ENCODE measurements around the gene HK3. TPM values are rescaled to one million over a fixed set of nuclear protein-coding genes. Genes with fewer than 3 reads are reported as not detected.

HK3 gene
- total RNA-seq, 2 donors from 2014 or later: 0.50 to 4.7 TPM

- intact Hi-C loops (cut with DNase I): no loop called here
- Histone ChIP-seq H3K4me3 (no peak overlapping the region), H3K27me3 (replicated peaks; ENCODE audit: insufficient read depth) (no peaks in the 10 kb centered on the region), H3K9me3 (no peaks in the 10 kb centered on the region), H3K4me1 (replicated peaks) (no peaks in the 10 kb centered on the region), H3K36me3 (no peaks in the 10 kb centered on the region), H3K27ac (no peak overlapping the region)
- TF ChIP-seq POLR2AphosphoS5 (IDR thresholded peaks at IDR 0.05): no peak
- no peak for TF ChIP-seq CTCF (IDR thresholded peaks at IDR 0.05)
- TF ChIP-seq POLR2A (IDR thresholded peaks at IDR 0.05): no peak
- no peak for DNase-seq (ENCODE audit: low spot score)
- WGBS: 94% methylated on average over 12 of the region's 12 CpGs
Observed at GRCh38 chr5:176901260-176902101, 2.3 kb upstream of the HK3 start.

- Histone ChIP-seq H3K4me3 (no peak overlapping the region), H3K27ac (no peak overlapping the region), H3K9me3 (no peaks in the 10 kb centered on the region), H3K36me3 (no peaks in the 10 kb centered on the region), H3K4me1 (replicated peaks) (no peaks in the 10 kb centered on the region), H3K27me3 (replicated peaks; ENCODE audit: insufficient read depth) (no peaks in the 10 kb centered on the region)
- TF ChIP-seq POLR2AphosphoS5 (IDR thresholded peaks at IDR 0.05) (no peak), POLR2A (IDR thresholded peaks at IDR 0.05) (no peak), CTCF (IDR thresholded peaks at IDR 0.05) (no peak)
- WGBS: 73% methylated on average over 7 of the region's 7 CpGs
- intact Hi-C loops (cut with DNase I): no loop called here
- no peak for DNase-seq (ENCODE audit: low spot score)
Observed at GRCh38 chr5:176900780-176901204, 1.6 kb upstream of the HK3 start.

- Histone ChIP-seq H3K4me3 (no peak overlapping the region), H3K27ac (no peak overlapping the region), H3K27me3 (replicated peaks; ENCODE audit: insufficient read depth) (no peaks in the 10 kb centered on the region), H3K36me3 (no peaks in the 10 kb centered on the region), H3K4me1 (replicated peaks) (no peaks in the 10 kb centered on the region), H3K9me3 (no peaks in the 10 kb centered on the region)
- intact Hi-C loops (cut with DNase I): no loop called here
- 83% methylated on average over 4 of the region's 4 CpGs for WGBS
- TF ChIP-seq POLR2AphosphoS5 (IDR thresholded peaks at IDR 0.05) (no peak), POLR2A (IDR thresholded peaks at IDR 0.05) (no peak), CTCF (IDR thresholded peaks at IDR 0.05) (no peak)
- DNase-seq (ENCODE audit: low spot score): no peak
Observed at GRCh38 chr5:176899946-176900779, 1.0 kb upstream of the HK3 start.

- intact Hi-C loops (cut with DNase I): no loop called here
- H3K36me3 ChIP-seq: no peaks in the 10 kb centered on the region
- 63% methylated on average over 3 of the region's 3 CpGs for WGBS
Observed at GRCh38 chr5:176897263-176897662, 1.9 kb downstream of the HK3 start.

More at GRCh38 chr5:176897263-176897662, 1.9 kb downstream of the HK3 start:
- Histone ChIP-seq H3K27me3 (replicated peaks; ENCODE audit: insufficient read depth) (no peaks in the 10 kb centered on the region), H3K4me1 (replicated peaks) (no peaks in the 10 kb centered on the region), H3K27ac (no peak overlapping the region), H3K9me3 (no peaks in the 10 kb centered on the region), H3K4me3 (no peak overlapping the region)
- DNase-seq (ENCODE audit: low spot score): no peak
- no peak for TF ChIP-seq POLR2A (IDR thresholded peaks at IDR 0.05)
- no peak for TF ChIP-seq CTCF (IDR thresholded peaks at IDR 0.05)
- TF ChIP-seq POLR2AphosphoS5 (IDR thresholded peaks at IDR 0.05): no peak

All from prostate gland (tissue), 2 donors.